NCI-H748 (cell line): ENCODE results near the gene NDUFB5.

Source experiments
- DNase-seq: peaks from one replicate; lab custom pipeline; 2025; ENCODE audit not compliant: unreplicated experiment; lab: John Stamatoyannopoulos, UW

Gene NDUFB5

DNA sequence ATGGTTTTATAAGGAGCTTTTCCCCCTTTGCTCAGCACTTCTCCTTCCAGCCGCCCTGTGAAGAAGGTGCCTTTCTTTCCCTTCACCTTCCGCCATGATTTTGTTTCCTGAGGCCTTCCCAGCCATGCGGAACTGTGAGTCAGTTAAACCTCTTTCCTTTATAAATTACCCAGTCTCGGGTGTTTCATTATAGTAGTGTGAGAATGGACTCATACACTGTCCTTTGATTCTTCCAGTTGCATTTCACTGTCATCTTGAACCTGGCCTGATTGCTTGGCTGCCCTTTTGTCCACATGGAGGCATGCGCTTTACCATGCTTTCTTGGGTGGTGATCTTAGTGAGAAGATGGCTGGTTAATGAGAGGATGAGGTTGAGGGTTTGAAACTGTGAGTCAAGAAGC, 71.5 kb downstream of the NDUFB5 start:
- DNase-seq, result no peak
